Activated T-cell treated with anti-CD3 and anti-CD28 coated beads for 24 hours (primary cell): ENCODE measurements around the gene ALG1L2.
"Not testable (repeated sequence)": the region's sequence is repeated elsewhere in the genome, so short reads cannot be mapped to it uniquely, and the experiment has no call there.

Source experiments
- DNase-seq: peaks from one replicate; pipeline ENCODE4 v3.0.0-alpha.2; 2020; ENCODE audit warnings: low read depth

Gene ALG1L2

GRCh38 chr3:130094491-130094941 lies 12.9 kb downstream of the ALG1L2 start:
- DNase-seq: not testable (repeated sequence)

GRCh38 chr3:130095858-130096257 lies 14.2 kb downstream of the ALG1L2 start:
- not testable (repeated sequence) for DNase-seq

GRCh38 chr3:130097096-130097495 lies 15.5 kb downstream of the ALG1L2 start:
- DNase-seq: not testable (repeated sequence)

GRCh38 chr3:130097690-130098638 lies 16.3 kb downstream of the ALG1L2 start:
- DNase-seq: not testable (repeated sequence)

- not testable (repeated sequence) for DNase-seq
These were observed 17.2 kb downstream of the ALG1L2 start for GRCh38 chr3:130098639-130099385.

- not testable (repeated sequence) for DNase-seq
These were observed 20.9 kb downstream of the ALG1L2 start for GRCh38 chr3:130102545-130102944.

GRCh38 chr3:130104191-130104590 lies 22.6 kb downstream of the ALG1L2 start:
- not testable (repeated sequence) for DNase-seq

GRCh38 chr3:130107333-130107995 lies 25.8 kb downstream of the ALG1L2 start:
- DNase-seq: not testable (repeated sequence)

- DNase-seq: not testable (repeated sequence)
These were observed 27.4 kb downstream of the ALG1L2 start for GRCh38 chr3:130108836-130109585.

GRCh38 chr3:130110386-130111169 lies 28.9 kb downstream of the ALG1L2 start:
- DNase-seq: not testable (repeated sequence)

GRCh38 chr3:130111185-130111864 lies 29.7 kb downstream of the ALG1L2 start:
- DNase-seq: peak; percentile 98

GRCh38 chr3:130111865-130112747 lies 30.5 kb downstream of the ALG1L2 start:
- peak; percentile 99 for DNase-seq

- DNase-seq: not testable (repeated sequence)
These were observed 31.1 kb downstream of the ALG1L2 start for GRCh38 chr3:130112748-130113073.

- not testable (repeated sequence) for DNase-seq
These were observed 33.8 kb downstream of the ALG1L2 start for GRCh38 chr3:130115400-130115799.

GRCh38 chr3:130117933-130118332 lies 36.3 kb downstream of the ALG1L2 start:
- no peak for DNase-seq

GRCh38 chr3:130119824-130120223 lies 38.2 kb downstream of the ALG1L2 start:
- DNase-seq: not testable (repeated sequence)

- DNase-seq: not testable (repeated sequence)
These were observed 38.7 kb downstream of the ALG1L2 start for GRCh38 chr3:130120291-130120690.

GRCh38 chr3:130122891-130123775 lies 41.5 kb downstream of the ALG1L2 start:
- DNase-seq: not testable (repeated sequence)
